H1 (cell line): ENCODE measurements around the gene CSF3R. TPM values are rescaled to one million over a fixed set of nuclear protein-coding genes. Genes with fewer than 3 reads are reported as not detected.

Experiments used
- BRCA1 ChIP-seq: IDR thresholded peaks from 2 replicates; pipeline ENCODE4 v1.6.1; 2012; ENCODE audit warnings: low read depth, low read length, improper control_type of control experiment
- CBX8 ChIP-seq: fragments of 300-800, 300-1000 bp; sonication (generic); IDR thresholded peaks from 2 replicates; pipeline ENCODE4 v1.7.1; 2016; ENCODE audit warnings: low read depth, low read length, borderline replicate concordance
- EGR1 ChIP-seq: IDR thresholded peaks from 2 replicates; pipeline ENCODE4 v1.6.1; 2011; ENCODE audit warnings: low read depth, low read length, borderline replicate concordance
- EP300 ChIP-seq, 2 experiments: IDR thresholded peaks; 1 replicate in 1 of 2; 2 replicates in 1 of 2; pipeline ENCODE4 v1.6.1; 2011 to 2012; ENCODE audit warnings: low read depth in 2 of 2, low read length in 2 of 2, mild to moderate bottlenecking in 2 of 2, borderline replicate concordance in 1 of 2, inconsistent platforms in 1 of 2, moderate library complexity in 1 of 2
- EZH2 ChIP-seq: fragments of 200-600 bp; sonication (generic); IDR thresholded peaks from 2 replicates; pipeline ENCODE4 v1.7.1; 2012; ENCODE audit warnings: low read depth, mild to moderate bottlenecking, moderate library complexity, low read length, inconsistent platforms; ENCODE audit not compliant: severe bottlenecking
- HDAC6 ChIP-seq: IDR thresholded peaks from one replicate; pipeline ENCODE4 v1.7.1; 2012; ENCODE audit warnings: low read depth, mild to moderate bottlenecking, inconsistent platforms, low read length, moderate library complexity
- JUN ChIP-seq: IDR thresholded peaks from 2 replicates; pipeline ENCODE4 v1.6.1; 2011; ENCODE audit warnings: low read depth, mild to moderate bottlenecking, improper control_type of control experiment, low read length
- JUND ChIP-seq: IDR thresholded peaks from 2 replicates; pipeline ENCODE4 v1.6.1; 2011; ENCODE audit warnings: mild to moderate bottlenecking, improper control_type of control experiment, low read length
- KDM4A ChIP-seq: IDR thresholded peaks from one replicate; pipeline ENCODE4 v1.7.1; 2012; ENCODE audit warnings: low read depth, mild to moderate bottlenecking, moderate library complexity, low read length, inconsistent platforms; ENCODE audit not compliant: severe bottlenecking
- PHF8 ChIP-seq: fragments of 200-600 bp; sonication (generic); conservative IDR thresholded peaks from 2 replicates; pipeline ENCODE4 v1.7.1; 2012; ENCODE audit warnings: low read depth, mild to moderate bottlenecking, inconsistent platforms, low read length, moderate library complexity
- POLR2A ChIP-seq, 2 experiments: IDR thresholded peaks; 1 replicate in 1 of 2; 2 replicates in 1 of 2; pipeline ENCODE4 v1.6.1; 2011; ENCODE audit warnings: low read depth in 2 of 2, low read length in 2 of 2, mild to moderate bottlenecking in 2 of 2; ENCODE audit errors: control extremely low read depth in 1 of 2
- RFX5 ChIP-seq: IDR thresholded peaks from 2 replicates; pipeline ENCODE4 v1.6.1; 2011; ENCODE audit warnings: low read depth, low read length, improper control_type of control experiment, borderline replicate concordance
- SAP30 ChIP-seq: fragments of 300-600 bp; sonication (generic); IDR thresholded peaks from 2 replicates; pipeline ENCODE4 v1.7.1; 2012; ENCODE audit warnings: low read length, moderate library complexity, mild to moderate bottlenecking, inconsistent platforms; ENCODE audit not compliant: insufficient read depth, insufficient replicate concordance
- SIN3A ChIP-seq, 2 experiments: IDR thresholded peaks in 1 of 2; conservative IDR thresholded peaks in 1 of 2; 2 replicates each; pipeline ENCODE4 v1.6.1; 2011 to 2012; ENCODE audit warnings: low read length in 2 of 2, improper control_type of control experiment in 1 of 2, low read depth in 1 of 2, mild to moderate bottlenecking in 1 of 2
- SIRT6 ChIP-seq: IDR thresholded peaks from one replicate; pipeline ENCODE4 v1.7.1; 2012; ENCODE audit warnings: low read length, inconsistent platforms
- SIX5 ChIP-seq: IDR thresholded peaks from 2 replicates; pipeline ENCODE4 v1.6.1; 2011; ENCODE audit warnings: mild to moderate bottlenecking, low read depth, low read length
- SP1 ChIP-seq: IDR thresholded peaks from 2 replicates; pipeline ENCODE4 v1.6.1; 2011; ENCODE audit warnings: low read depth, low read length
- SP4 ChIP-seq: IDR thresholded peaks from 2 replicates; pipeline ENCODE4 v1.6.1; 2012; ENCODE audit warnings: low read length, inconsistent platforms
- TAF1 ChIP-seq: IDR thresholded peaks from 2 replicates; pipeline ENCODE4 v1.6.1; 2011; ENCODE audit warnings: mild to moderate bottlenecking, low read depth, low read length
- TCF12 ChIP-seq: IDR thresholded peaks from 2 replicates; pipeline ENCODE4 v1.6.1; 2011; ENCODE audit warnings: low read depth, mild to moderate bottlenecking, low read length
- TEAD4 ChIP-seq: IDR thresholded peaks from 2 replicates; pipeline ENCODE4 v1.6.1; 2012; ENCODE audit warnings: low read depth, low read length, inconsistent platforms, mixed read lengths
- YY1 ChIP-seq: IDR thresholded peaks from 2 replicates; pipeline ENCODE4 v1.6.1; 2011; ENCODE audit warnings: low read depth, mild to moderate bottlenecking, low read length
- polyA plus RNA-seq, 7 experiments: library from polyadenylated mRNA; depleted of rRNA in 3 of 7; stranded (reverse) in 5 of 7; unstranded in 2 of 7; fragments of >200 nt in 5 of 7; fragments of 200-250 nt in 2 of 7; gene quantifications; 1 replicate in 5 of 7; 2 replicates in 1 of 7; 4 replicates in 1 of 7; pipeline versions ENCODE4 v1.2.1 to v1.2.3, GENCODE V29; 2011 to 2013; ENCODE audit warnings: missing spikeins in 2 of 7, mixed read lengths in 2 of 7
- total RNA-seq: library from RNA; stranded (reverse); fragmentation: NEBNext Ultra II Directional; extraction: Animal tissue kit (Norgen Biotek cat#: 25700); gene quantifications from 2 replicates; pipeline ENCODE4 v1.2.1, GENCODE V29; 2021
- TF ChIP-seq, protein P1 (sequence below): IDR thresholded peaks from 2 replicates; pipeline ENCODE4 v1.6.1; 2011; ENCODE audit warnings: low read length, improper control_type of control experiment
- TF ChIP-seq, protein P2 (sequence below): IDR thresholded peaks from 2 replicates; pipeline ENCODE4 v1.6.1; 2012; ENCODE audit warnings: inconsistent platforms

The CSF3R gene
- total and polyA plus RNA-seq, 2 of the 8 experiments (the other 6 are each of a cell fraction or from before 2014, with no cell fraction given), result not detected

DNA sequence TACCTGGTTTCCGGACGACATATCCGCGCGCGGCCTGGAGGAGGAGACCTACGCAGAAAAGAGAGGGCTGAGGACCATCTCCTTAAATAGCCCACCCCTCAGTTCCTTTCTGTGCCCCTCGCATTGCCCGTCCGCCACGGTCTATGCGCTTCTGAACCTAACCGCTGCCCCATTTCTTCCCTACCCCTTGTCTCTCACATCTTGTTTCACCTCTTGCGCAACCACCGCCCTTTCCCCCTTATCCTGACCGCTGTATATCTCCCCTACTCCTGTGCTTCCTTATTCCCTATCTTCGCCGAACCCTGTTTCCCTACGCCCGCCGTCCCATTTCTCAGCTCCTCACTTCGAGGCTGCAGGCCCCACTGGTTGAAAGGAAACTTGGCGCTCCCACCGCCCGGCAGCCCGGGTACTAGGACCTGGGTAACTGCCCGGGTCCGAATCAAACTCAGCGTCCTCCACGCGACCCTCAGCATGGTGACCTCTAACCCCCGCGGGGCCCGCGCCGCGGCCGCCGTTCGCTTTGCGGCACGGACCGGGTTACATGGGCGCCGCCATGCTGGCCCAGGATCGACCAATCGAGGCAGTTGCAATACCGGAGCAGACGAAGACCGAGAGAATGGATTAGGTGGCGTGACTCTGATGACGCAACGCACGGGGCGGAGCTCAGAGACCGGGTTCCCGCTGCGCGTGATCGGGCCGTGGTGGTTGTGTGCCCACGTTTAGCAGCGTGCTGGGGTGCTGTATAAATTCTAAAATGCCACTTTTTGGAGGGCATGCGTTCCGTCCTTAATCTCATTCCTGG is 18.7 kb downstream of the CSF3R start, which contains the start of gene MRPS15 (continued):
- TF ChIP-seq, protein P1, sequence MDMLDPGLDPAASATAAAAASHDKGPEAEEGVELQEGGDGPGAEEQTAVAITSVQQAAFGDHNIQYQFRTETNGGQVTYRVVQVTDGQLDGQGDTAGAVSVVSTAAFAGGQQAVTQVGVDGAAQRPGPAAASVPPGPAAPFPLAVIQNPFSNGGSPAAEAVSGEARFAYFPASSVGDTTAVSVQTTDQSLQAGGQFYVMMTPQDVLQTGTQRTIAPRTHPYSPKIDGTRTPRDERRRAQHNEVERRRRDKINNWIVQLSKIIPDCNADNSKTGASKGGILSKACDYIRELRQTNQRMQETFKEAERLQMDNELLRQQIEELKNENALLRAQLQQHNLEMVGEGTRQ, result no peak
- TF ChIP-seq TEAD4 (peak; percentile 74), TAF1 (peak; percentile 96), SIX5 (peak; percentile 53; the same call in 1 of the 2 replicates), POLR2A (IDR thresholded peaks at IDR 0.05; ENCODE audit: control extremely low read depth in 1 of 2, low read depth in 2 of 2, low read length in 2 of 2) (peak; percentile 36 to 96), EZH2 (no peak), YY1 (peak; percentile 99), EGR1 (peak; percentile 49; the same call in 1 of the 2 replicates), KDM4A (peak; percentile 93), JUND (peak; percentile 92), TCF12 (0 out of 2 replicates have a peak, but pooled peaks have one; percentile 7), SP4 (no peak), HDAC6 (no peak), JUN (no peak), BRCA1 (no peak), SP1 (peak; percentile 93), PHF8 (peak; percentile 95), EP300 (IDR thresholded peaks at IDR 0.05; ENCODE audit: borderline replicate concordance in 1 of 2, low read depth in 2 of 2, low read length in 2 of 2) (peak; percentile 36 to 87; a peak in 2 of 3 replicates), RFX5 (no peak), SIRT6 (no peak), SAP30 (peak; percentile 82), CBX8 (no peak), SIN3A (conservative IDR thresholded peaks at IDR 0.05 in 1 of 2, IDR thresholded peaks at IDR 0.05 in 1 of 2; ENCODE audit: low read depth in 1 of 2, low read length in 2 of 2) (peak; percentile 28 to 92; a peak in 1 of 4 replicates)
- TF ChIP-seq, protein P2, sequence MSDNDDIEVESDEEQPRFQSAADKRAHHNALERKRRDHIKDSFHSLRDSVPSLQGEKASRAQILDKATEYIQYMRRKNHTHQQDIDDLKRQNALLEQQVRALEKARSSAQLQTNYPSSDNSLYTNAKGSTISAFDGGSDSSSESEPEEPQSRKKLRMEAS, result peak; percentile 73
